HFF-Myc (cell line): ENCODE results near the gene ZNF764.

ENCODE experiments used
- DNase-seq: peaks from one replicate; pipeline ENCODE4 v3.0.0-alpha.2; 2011; ENCODE audit warnings: low read depth; ENCODE audit errors: extremely low read depth
- H3K4me3 ChIP-seq: replicated peaks from 2 replicates; pipeline ENCODE4 v1.5.1; 2011; ENCODE audit warnings: low read depth, mild to moderate bottlenecking, control low read depth, low read length
- CTCF ChIP-seq: IDR thresholded peaks from 2 replicates; pipeline ENCODE4 v1.5.1; 2012; ENCODE audit warnings: mild to moderate bottlenecking, low read depth, low read length, control low read depth; ENCODE audit errors: missing control alignments

The ZNF764 gene

GRCh38 chr16:30557957-30558788, at the start of gene ZNF764:
TSS of gene ZNF764 (minus strand) at chr16:30558374. CDS start at chr16:30558182, 192 bp downstream.
- TF ChIP-seq CTCF: no peak
- H3K4me3 ChIP-seq: peak within 1 kb of the TSS; percentile 78
- peak; percentile 88 for DNase-seq

GRCh38 chr16:30606004-30606403, 47.8 kb upstream of the ZNF764 start:
- no peak for DNase-seq
- no peak overlapping the region for H3K4me3 ChIP-seq
- TF ChIP-seq CTCF: no peak

GRCh38 chr16:30605158-30605557, 47.0 kb upstream of the ZNF764 start:
- no peak for TF ChIP-seq CTCF
- no peak for DNase-seq
- H3K4me3 ChIP-seq: no peak overlapping the region

- no peak for TF ChIP-seq CTCF
- DNase-seq: no peak
- no peak overlapping the region for H3K4me3 ChIP-seq
Observed at GRCh38 chr16:30604316-30604947, 46.3 kb upstream of the ZNF764 start.

GRCh38 chr16:30603945-30604315, 45.8 kb upstream of the ZNF764 start:
- no peak overlapping the region for H3K4me3 ChIP-seq
- DNase-seq: no peak
- no peak for TF ChIP-seq CTCF

- H3K4me3 ChIP-seq: no peak overlapping the region
- DNase-seq: peak; percentile 60
- no peak for TF ChIP-seq CTCF
Observed at GRCh38 chr16:30602616-30603277, 44.6 kb upstream of the ZNF764 start.
